GM12878 (cell line): ENCODE results near the gene TARDBP. TPM values are rescaled to one million over a fixed set of nuclear protein-coding genes. Genes with fewer than 3 reads are reported as not detected.

ENCODE experiments used
- BCL3 ChIP-seq: IDR thresholded peaks from 2 replicates; pipeline ENCODE4 v1.6.1; 2011; ENCODE audit warnings: borderline replicate concordance, low read depth, mild to moderate bottlenecking, moderate library complexity, low read length; ENCODE audit not compliant: insufficient read depth, poor library complexity, severe bottlenecking
- BHLHE40 ChIP-seq, 2 experiments: fragments of 450-650 bp in 1 of 2; IDR thresholded peaks; 2 replicates each; pipeline ENCODE4 v1.6.1; 2011 to 2017; ENCODE audit warnings: low read depth in 2 of 2, borderline replicate concordance in 1 of 2, improper control_type of control experiment in 1 of 2, low read length in 1 of 2, mild to moderate bottlenecking in 1 of 2
- EGR1 ChIP-seq, 2 experiments: IDR thresholded peaks; 1 replicate in 1 of 2; 2 replicates in 1 of 2; pipeline ENCODE4 v1.6.1; 2011 to 2012; ENCODE audit warnings: low read depth in 2 of 2, low read length in 2 of 2, borderline replicate concordance in 1 of 2, mild to moderate bottlenecking in 1 of 2, moderate library complexity in 1 of 2
- POLR2A ChIP-seq: IDR thresholded peaks from 2 replicates; pipeline ENCODE4 v1.6.1; 2011; ENCODE audit warnings: low read depth, mild to moderate bottlenecking, low read length
- SMC3 ChIP-seq: IDR thresholded peaks from 2 replicates; pipeline ENCODE4 v1.6.1; 2011; ENCODE audit warnings: low read length, improper control_type of control experiment, borderline replicate concordance
- SPI1 ChIP-seq: IDR thresholded peaks from 2 replicates; pipeline ENCODE4 v1.6.1; 2011; ENCODE audit warnings: low read depth, mild to moderate bottlenecking, low read length, moderate library complexity, borderline replicate concordance; ENCODE audit not compliant: insufficient read depth
- TBL1XR1 ChIP-seq: IDR thresholded peaks from 2 replicates; pipeline ENCODE4 v1.6.1; 2012; ENCODE audit warnings: low read depth, low read length, improper control_type of control experiment
- polyA plus RNA-seq, 11 experiments: library from polyadenylated mRNA; depleted of rRNA in 4 of 11; unstranded in 6 of 11; stranded (reverse) in 5 of 11; fragments of >200 nt; fragmentation: Nextera tagmentation in 4 of 11; fragmentation: Illumina TruSeq in 1 of 11; extraction: Ambion mirVana in 4 of 11; extraction: Trizol in 1 of 11; gene quantifications; 1 replicate in 1 of 11; 2 replicates in 10 of 11; pipeline versions ENCODE4 v1.2.1 to v1.2.3, GENCODE V29; 2011 to 2016; ENCODE audit warnings: inconsistent platforms in 2 of 11, missing spikeins in 2 of 11, low read depth in 1 of 11
- total RNA-seq, 4 experiments: library from RNA; depleted of rRNA in 3 of 4; stranded (reverse); fragments of >200 nt in 3 of 4; fragmentation: Illumina TruSeq in 1 of 4; extraction: Trizol in 1 of 4; gene quantifications; 2 replicates each; pipeline versions ENCODE4 v1.2.1 to v1.2.3, GENCODE V29; 2013 to 2021
- TF ChIP-seq, protein P1 (sequence below): fragments of 450-650 bp; IDR thresholded peaks from 2 replicates; pipeline ENCODE4 v1.6.1; 2017; ENCODE audit warnings: borderline replicate concordance
- TF ChIP-seq, protein P2 (sequence below): IDR thresholded peaks from 2 replicates; pipeline ENCODE4 v1.6.1; 2011; ENCODE audit warnings: borderline replicate concordance, low read depth, mild to moderate bottlenecking, moderate library complexity, mixed read lengths, low read length; ENCODE audit not compliant: insufficient read depth; ENCODE audit errors: extremely low read length
- TF ChIP-seq, protein P3 (sequence below): IDR thresholded peaks from 2 replicates; pipeline ENCODE4 v1.6.1; 2011; ENCODE audit warnings: mild to moderate bottlenecking, low read depth, low read length, moderate library complexity; ENCODE audit not compliant: insufficient replicate concordance

Gene TARDBP
- total and polyA plus RNA-seq, 10 of the 15 experiments (the other 5 are each of a cell fraction or from before 2014, with no cell fraction given): 55.6 to 318 (median 192) TPM

GRCh38 chr1:11012260-11013159 lies at the start of gene TARDBP (continued):
- TF ChIP-seq BHLHE40 (IDR thresholded peaks at IDR 0.05; ENCODE audit: borderline replicate concordance in 1 of 2, low read depth in 2 of 2, low read length in 1 of 2) (peak; percentile 99), POLR2A (peak; percentile 98), SMC3 (no peak), SPI1 (no peak), BCL3 (no peak), EGR1 (IDR thresholded peaks at IDR 0.05; ENCODE audit: borderline replicate concordance in 1 of 2, low read depth in 2 of 2, low read length in 2 of 2) (peak; percentile 42 to 82), TBL1XR1 (no peak)
- TF ChIP-seq, protein P1, sequence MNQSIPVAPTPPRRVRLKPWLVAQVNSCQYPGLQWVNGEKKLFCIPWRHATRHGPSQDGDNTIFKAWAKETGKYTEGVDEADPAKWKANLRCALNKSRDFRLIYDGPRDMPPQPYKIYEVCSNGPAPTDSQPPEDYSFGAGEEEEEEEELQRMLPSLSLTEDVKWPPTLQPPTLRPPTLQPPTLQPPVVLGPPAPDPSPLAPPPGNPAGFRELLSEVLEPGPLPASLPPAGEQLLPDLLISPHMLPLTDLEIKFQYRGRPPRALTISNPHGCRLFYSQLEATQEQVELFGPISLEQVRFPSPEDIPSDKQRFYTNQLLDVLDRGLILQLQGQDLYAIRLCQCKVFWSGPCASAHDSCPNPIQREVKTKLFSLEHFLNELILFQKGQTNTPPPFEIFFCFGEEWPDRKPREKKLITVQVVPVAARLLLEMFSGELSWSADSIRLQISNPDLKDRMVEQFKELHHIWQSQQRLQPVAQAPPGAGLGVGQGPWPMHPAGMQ: peak; percentile 65; the same call in 1 of the 2 replicates
- TF ChIP-seq, protein P2, sequence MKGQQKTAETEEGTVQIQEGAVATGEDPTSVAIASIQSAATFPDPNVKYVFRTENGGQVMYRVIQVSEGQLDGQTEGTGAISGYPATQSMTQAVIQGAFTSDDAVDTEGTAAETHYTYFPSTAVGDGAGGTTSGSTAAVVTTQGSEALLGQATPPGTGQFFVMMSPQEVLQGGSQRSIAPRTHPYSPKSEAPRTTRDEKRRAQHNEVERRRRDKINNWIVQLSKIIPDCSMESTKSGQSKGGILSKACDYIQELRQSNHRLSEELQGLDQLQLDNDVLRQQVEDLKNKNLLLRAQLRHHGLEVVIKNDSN: no peak
- TF ChIP-seq, protein P3, sequence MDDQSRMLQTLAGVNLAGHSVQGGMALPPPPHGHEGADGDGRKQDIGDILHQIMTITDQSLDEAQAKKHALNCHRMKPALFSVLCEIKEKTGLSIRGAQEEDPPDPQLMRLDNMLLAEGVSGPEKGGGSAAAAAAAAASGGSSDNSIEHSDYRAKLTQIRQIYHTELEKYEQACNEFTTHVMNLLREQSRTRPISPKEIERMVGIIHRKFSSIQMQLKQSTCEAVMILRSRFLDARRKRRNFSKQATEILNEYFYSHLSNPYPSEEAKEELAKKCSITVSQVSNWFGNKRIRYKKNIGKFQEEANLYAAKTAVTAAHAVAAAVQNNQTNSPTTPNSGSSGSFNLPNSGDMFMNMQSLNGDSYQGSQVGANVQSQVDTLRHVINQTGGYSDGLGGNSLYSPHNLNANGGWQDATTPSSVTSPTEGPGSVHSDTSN: no peak
